Activated CD4-positive, alpha-beta memory T cell treated with anti-CD3 and anti-CD28 coated beads for 36 hours (primary cell): Measurements from ENCODE around the gene BTN2A1. TPM values are rescaled to one million over a fixed set of nuclear protein-coding genes. Genes with fewer than 3 reads are reported as not detected.
"Not testable (repeated sequence)": the region's sequence is repeated elsewhere in the genome, so short reads cannot be mapped to it uniquely, and the experiment has no call there.

Experiments
- CTCF ChIA-PET: fragments of 350-600 bp; sonication (Branson Sonifier 250); formaldehyde crosslinking; loops from one replicate; lab custom pipeline; 2021; ENCODE audit warnings: antibody characterized with exemption, inconsistent platforms; lab: Charles Lee
- POLR2A ChIA-PET: fragments of 350-600 bp; sonication (Branson Sonifier 250); formaldehyde crosslinking; loops from one replicate; lab custom pipeline; 2021; ENCODE audit warnings: antibody characterized with exemption; lab: Charles Lee
- DNase-seq: peaks from one replicate; pipeline ENCODE4 v3.0.0-alpha.2; 2020
- H3K27ac Mint-ChIP-seq: one replicate; pipeline ENCODE4 v1.8.0; 2021; ENCODE audit warnings: mixed read lengths
- H3K27me3 Mint-ChIP-seq: one replicate; pipeline ENCODE4 v1.8.0; 2021; ENCODE audit warnings: mixed read lengths
- H3K36me3 Mint-ChIP-seq: one replicate; pipeline ENCODE4 v1.8.0; 2021; ENCODE audit warnings: mixed read lengths
- H3K4me1 Mint-ChIP-seq: one replicate; pipeline ENCODE4 v1.8.0; 2021; ENCODE audit warnings: low read depth, mixed read lengths
- H3K4me3 Mint-ChIP-seq: one replicate; pipeline ENCODE4 v1.8.0; 2021; ENCODE audit warnings: mild to moderate bottlenecking, mixed read lengths
- H3K9me3 Mint-ChIP-seq: one replicate; pipeline ENCODE4 v1.8.0; 2021; ENCODE audit warnings: mixed read lengths
- intact Hi-C: fragments of 100-400 bp; cut with micrococcal nuclease; formaldehyde crosslinking; loops from one replicate; pipeline ENCODE4 v1.15.1; 2023
- total RNA-seq, 2 experiments: library from RNA; stranded (reverse); gene quantifications; one replicate each; pipeline ENCODE4 v1.2.3, GENCODE V29; 2021

The BTN2A1 gene
- 10 to 100 TPM; 17.6 to 19.6 TPM for total RNA-seq

GRCh38 chr6:26457806-26458688 is at the start of gene BTN2A1:
Gene BTN2A1, plus strand, starts transcription at chr6:26457955. Its CDS starts 682 bp downstream, at chr6:26458637.
- POLR2A ChIA-PET: interaction anchor here (0.8 kb wide), 1 partner anchor 16 kb away, joined by 3 read pairs; no protein-coding TSS in a partner anchor
- Mint-ChIP-seq H3K9me3 (no peaks in the 10 kb centered on the region), H3K36me3 (peaks cover 41% of the 10 kb centered on the region), H3K27ac (peak within 1 kb of the TSS; percentile 98), H3K4me3 (peak within 1 kb of the TSS; percentile 98), H3K4me1 (peaks cover 50% of the 10 kb centered on the region), H3K27me3 (no peaks in the 10 kb centered on the region)
- CTCF ChIA-PET: no interaction called here
- DNase-seq: peak; percentile 79
- intact Hi-C loops: loop anchor here (1.0 kb wide), 1 partner anchor 16 kb away; no protein-coding TSS in a partner anchor

GRCh38 chr6:26408828-26409730 is 48.7 kb upstream of the BTN2A1 start:
- no peak overlapping the region for H3K4me3 Mint-ChIP-seq
- no peaks in the 10 kb centered on the region for H3K9me3 Mint-ChIP-seq
- ChIA-PET CTCF (interaction anchor here (1.0 kb wide), 1 partner anchor 28 kb away, joined by 3 read pairs; no protein-coding TSS in a partner anchor), POLR2A (interaction anchor here (0.9 kb wide), 1 partner anchor 9 kb away, joined by 3 read pairs; no protein-coding TSS in a partner anchor)
- intact Hi-C loops: no loop called here
- H3K36me3 Mint-ChIP-seq: peaks cover 45% of the 10 kb centered on the region
- H3K27ac Mint-ChIP-seq: no peak overlapping the region
- DNase-seq: no peak
- no peaks in the 10 kb centered on the region for H3K27me3 Mint-ChIP-seq
- H3K4me1 Mint-ChIP-seq: peaks cover 33% of the 10 kb centered on the region

GRCh38 chr6:26411751-26412150 is 46.0 kb upstream of the BTN2A1 start:
- Mint-ChIP-seq H3K27ac (no peak overlapping the region), H3K4me1 (peaks cover 16% of the 10 kb centered on the region), H3K9me3 (peaks cover 5% of the 10 kb centered on the region), H3K27me3 (no peaks in the 10 kb centered on the region), H3K36me3 (peaks cover 47% of the 10 kb centered on the region), H3K4me3 (no peak overlapping the region)
- ChIA-PET POLR2A (no interaction called here), CTCF (no interaction called here)
- intact Hi-C loops: no loop called here
- DNase-seq: no peak

GRCh38 chr6:26412228-26412627 is 45.5 kb upstream of the BTN2A1 start:
- intact Hi-C loops: no loop called here
- Mint-ChIP-seq H3K27me3 (no peaks in the 10 kb centered on the region), H3K4me3 (no peak overlapping the region), H3K36me3 (peaks cover 50% of the 10 kb centered on the region), H3K9me3 (peaks cover 10% of the 10 kb centered on the region), H3K27ac (no peak overlapping the region), H3K4me1 (peaks cover 12% of the 10 kb centered on the region)
- POLR2A ChIA-PET: no interaction called here
- CTCF ChIA-PET: no interaction called here
- no peak for DNase-seq

GRCh38 chr6:26412954-26413353 is 44.8 kb upstream of the BTN2A1 start:
- peaks cover 47% of the 10 kb centered on the region for H3K36me3 Mint-ChIP-seq
- DNase-seq: no peak
- no peak overlapping the region for H3K4me3 Mint-ChIP-seq
- intact Hi-C loops: no loop called here
- H3K27me3 Mint-ChIP-seq: no peaks in the 10 kb centered on the region
- peaks cover 17% of the 10 kb centered on the region for H3K9me3 Mint-ChIP-seq
- ChIA-PET POLR2A (no interaction called here), CTCF (no interaction called here)
- H3K4me1 Mint-ChIP-seq: peaks cover 6% of the 10 kb centered on the region
- no peak overlapping the region for H3K27ac Mint-ChIP-seq

- Mint-ChIP-seq H3K4me1 (peaks cover 5% of the 10 kb centered on the region), H3K27ac (no peak overlapping the region), H3K4me3 (no peak overlapping the region), H3K9me3 (peaks cover 29% of the 10 kb centered on the region), H3K27me3 (no peaks in the 10 kb centered on the region), H3K36me3 (peaks cover 50% of the 10 kb centered on the region)
- intact Hi-C loops: no loop called here
- DNase-seq: no peak
- POLR2A ChIA-PET: no interaction called here
- CTCF ChIA-PET: no interaction called here
Measured at GRCh38 chr6:26414281-26414680, 43.5 kb upstream of the BTN2A1 start.

- Mint-ChIP-seq H3K4me3 (no peak overlapping the region), H3K27me3 (no peaks in the 10 kb centered on the region), H3K36me3 (peaks cover 46% of the 10 kb centered on the region), H3K4me1 (peaks cover 5% of the 10 kb centered on the region), H3K9me3 (peaks cover 31% of the 10 kb centered on the region), H3K27ac (no peak overlapping the region)
- CTCF ChIA-PET: no interaction called here
- POLR2A ChIA-PET: no interaction called here
- no peak for DNase-seq
- intact Hi-C loops: no loop called here
Measured at GRCh38 chr6:26415036-26415614, 42.6 kb upstream of the BTN2A1 start.

GRCh38 chr6:26415791-26416190 is 42.0 kb upstream of the BTN2A1 start:
- CTCF ChIA-PET: no interaction called here
- intact Hi-C loops: no loop called here
- POLR2A ChIA-PET: no interaction called here
- no peak for DNase-seq
- no peak overlapping the region for H3K27ac Mint-ChIP-seq
- peaks cover 5% of the 10 kb centered on the region for H3K4me1 Mint-ChIP-seq
- H3K4me3 Mint-ChIP-seq: no peak overlapping the region
- no peaks in the 10 kb centered on the region for H3K27me3 Mint-ChIP-seq
- peaks cover 31% of the 10 kb centered on the region for H3K9me3 Mint-ChIP-seq
- peaks cover 43% of the 10 kb centered on the region for H3K36me3 Mint-ChIP-seq

GRCh38 chr6:26416288-26416687 is 41.5 kb upstream of the BTN2A1 start:
- Mint-ChIP-seq H3K27ac (no peak overlapping the region), H3K4me3 (no peak overlapping the region), H3K9me3 (peaks cover 31% of the 10 kb centered on the region), H3K36me3 (peaks cover 40% of the 10 kb centered on the region), H3K27me3 (no peaks in the 10 kb centered on the region), H3K4me1 (peaks cover 5% of the 10 kb centered on the region)
- CTCF ChIA-PET: no interaction called here
- intact Hi-C loops: no loop called here
- DNase-seq: no peak
- POLR2A ChIA-PET: no interaction called here

GRCh38 chr6:26418077-26418476 is 39.7 kb upstream of the BTN2A1 start:
- peaks cover 31% of the 10 kb centered on the region for H3K9me3 Mint-ChIP-seq
- H3K27ac Mint-ChIP-seq, H3K4me3 Mint-ChIP-seq, DNase-seq, intact Hi-C loops, H3K27me3 Mint-ChIP-seq, CTCF ChIA-PET: not testable (repeated sequence)
- POLR2A ChIA-PET: interaction anchor here (1.0 kb wide), 1 partner anchor 9 kb away, joined by 3 read pairs; no protein-coding TSS in a partner anchor
- H3K36me3 Mint-ChIP-seq: peaks cover 37% of the 10 kb centered on the region
- H3K4me1 Mint-ChIP-seq: peaks cover 12% of the 10 kb centered on the region

- H3K4me3 Mint-ChIP-seq, H3K27me3 Mint-ChIP-seq, intact Hi-C loops, DNase-seq, H3K27ac Mint-ChIP-seq: not testable (repeated sequence)
- ChIA-PET POLR2A (interaction anchor here (1.0 kb wide), 1 partner anchor 9 kb away, joined by 3 read pairs; no protein-coding TSS in a partner anchor), CTCF (interaction anchor here (1.5 kb wide), 1 partner anchor 77 kb away, joined by 5 read pairs; no protein-coding TSS in a partner anchor)
- peaks cover 12% of the 10 kb centered on the region for H3K4me1 Mint-ChIP-seq
- H3K36me3 Mint-ChIP-seq: peaks cover 32% of the 10 kb centered on the region
- H3K9me3 Mint-ChIP-seq: peaks cover 31% of the 10 kb centered on the region
Measured at GRCh38 chr6:26418795-26419194, 39.0 kb upstream of the BTN2A1 start.
